NCI-H128 (cell line): ENCODE measurements around the gene PLVAP.

ENCODE experiments used
- DNase-seq: peaks from one replicate; lab custom pipeline; 2025; ENCODE audit not compliant: unreplicated experiment; lab: John Stamatoyannopoulos, UW

PLVAP gene

DNA sequence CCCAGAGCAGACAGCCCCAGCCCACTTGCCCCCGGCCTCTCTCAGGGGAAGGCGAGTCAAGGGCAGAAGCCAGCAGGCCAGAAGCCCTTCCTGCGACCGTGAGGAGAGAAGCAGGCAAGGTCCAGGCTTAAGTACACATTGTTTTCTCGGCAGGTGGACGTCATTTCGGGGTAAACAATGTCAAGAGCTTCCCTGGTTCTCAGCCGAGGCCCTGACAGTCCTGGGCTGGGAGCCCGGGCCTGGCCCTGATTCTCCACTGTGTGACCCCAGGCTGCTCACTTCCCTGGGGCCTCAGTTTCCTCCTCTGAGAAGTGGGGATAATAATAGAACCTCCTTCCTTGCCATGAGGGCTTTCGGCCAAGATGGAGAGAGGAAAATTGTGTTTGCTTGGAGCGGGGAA, 19.4 kb downstream of the PLVAP start:
- no peak for DNase-seq

DNA sequence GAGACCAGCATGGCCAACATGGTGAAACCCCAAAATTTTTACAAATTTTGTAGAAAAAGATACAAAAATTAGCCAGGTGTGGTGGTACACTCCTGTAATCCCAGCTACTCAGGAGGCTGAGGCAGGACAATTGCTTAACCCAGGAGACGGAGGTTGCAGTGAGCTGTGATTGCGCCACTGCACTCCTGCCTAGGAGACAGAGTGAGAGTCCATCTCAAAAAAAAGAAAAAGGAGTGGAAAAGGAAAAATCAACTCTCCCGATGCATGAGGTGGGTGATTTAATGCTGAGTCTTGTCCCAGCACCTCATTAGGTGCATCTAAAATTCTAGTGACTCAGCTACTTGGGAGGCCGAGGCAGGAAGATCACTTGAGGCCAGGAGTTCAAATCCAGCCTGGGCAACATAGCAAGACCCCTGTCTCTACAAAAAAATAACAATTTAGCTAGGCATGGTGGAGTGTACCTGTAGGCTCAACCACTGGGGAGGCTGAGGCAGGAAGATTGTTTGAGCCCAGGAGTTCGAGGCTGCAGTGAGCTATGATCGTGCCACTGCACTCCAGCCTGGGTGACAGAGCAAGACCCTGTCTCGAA, 20.0 kb downstream of the PLVAP start:
- no peak for DNase-seq

DNA sequence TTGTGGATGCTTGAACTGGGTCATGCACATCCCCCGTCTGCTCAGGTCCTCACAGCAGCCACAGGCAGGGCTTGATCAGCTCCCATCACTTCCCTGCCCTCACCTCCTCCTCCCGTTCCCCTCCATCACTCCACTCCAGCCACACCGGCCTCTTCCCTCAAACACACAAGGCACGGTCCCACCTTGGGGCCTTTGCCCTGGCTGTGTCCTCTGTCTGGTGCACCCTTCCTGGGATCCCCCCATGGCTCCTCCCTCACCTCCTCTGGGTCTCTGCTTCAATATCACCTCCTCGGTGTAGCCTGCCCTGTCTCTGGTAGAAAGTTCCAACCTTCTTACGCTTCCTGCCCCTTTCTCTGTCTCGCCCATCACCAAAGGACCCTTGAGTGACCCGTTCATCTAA, 23.8 kb downstream of the PLVAP start:
- DNase-seq = no peak

DNA sequence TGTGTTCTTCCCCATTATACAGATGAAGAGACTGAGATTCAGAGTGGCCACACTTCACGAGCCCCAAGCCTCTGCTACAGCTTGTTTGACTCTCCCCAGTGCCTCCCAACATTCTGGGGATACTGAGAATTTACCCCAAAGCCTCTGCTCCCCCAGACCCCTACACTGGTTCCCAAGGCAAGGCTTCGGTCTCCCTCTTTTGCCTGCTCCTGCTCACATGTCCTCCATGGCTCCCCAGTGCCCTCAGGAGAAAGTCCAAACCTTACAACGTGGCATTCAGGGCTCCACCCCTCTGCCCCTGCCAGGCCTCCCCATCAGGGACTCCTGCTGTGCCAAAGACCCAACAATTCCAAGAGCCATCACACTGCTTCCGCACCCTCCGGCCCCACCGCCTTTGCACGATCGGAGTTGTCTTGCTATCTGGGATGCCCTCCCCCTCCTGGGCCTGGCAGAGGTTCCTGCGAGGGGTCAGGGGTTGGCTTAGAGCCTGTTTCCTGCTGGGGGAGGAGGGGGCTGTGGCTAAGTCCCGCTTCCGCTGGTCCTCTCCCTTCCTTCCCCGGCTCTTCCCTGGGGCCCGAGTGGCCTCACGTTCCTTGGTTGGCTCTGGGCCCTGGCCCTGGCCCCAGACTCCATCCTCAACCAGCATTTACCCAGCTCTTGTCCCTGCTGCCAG, 24.4 kb downstream of the PLVAP start:
- DNase-seq = no peak

DNA sequence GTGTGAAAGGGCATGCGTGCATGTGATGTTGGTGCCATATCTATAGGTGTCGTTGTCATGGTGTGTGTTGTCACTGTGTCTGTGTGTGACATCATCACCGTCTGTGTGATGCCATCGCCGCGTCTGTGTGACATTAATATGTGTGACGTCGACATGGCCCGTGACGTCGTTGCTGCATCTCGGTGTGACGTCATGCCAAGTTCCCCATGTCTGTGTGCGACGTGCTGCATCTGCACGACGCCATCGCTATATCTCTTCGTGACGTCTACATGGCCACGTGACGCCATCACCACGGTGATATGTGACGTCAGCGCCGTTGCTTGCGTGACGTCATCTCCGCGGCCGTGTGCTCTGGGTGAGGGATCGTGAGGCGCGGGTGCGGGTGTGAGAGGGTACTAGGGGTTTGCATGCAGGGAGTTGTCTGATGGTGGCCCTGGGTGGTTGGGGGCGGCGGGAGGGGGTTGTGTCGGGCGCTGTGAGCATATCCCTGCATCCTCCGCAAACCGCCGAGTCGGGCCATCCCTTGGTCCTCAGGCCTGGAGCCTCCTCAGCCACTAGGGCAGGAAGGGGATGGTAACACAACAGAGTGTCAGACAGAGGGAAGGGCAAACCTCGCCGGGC, 25.2 kb downstream of the PLVAP start:
- no peak for DNase-seq

DNA sequence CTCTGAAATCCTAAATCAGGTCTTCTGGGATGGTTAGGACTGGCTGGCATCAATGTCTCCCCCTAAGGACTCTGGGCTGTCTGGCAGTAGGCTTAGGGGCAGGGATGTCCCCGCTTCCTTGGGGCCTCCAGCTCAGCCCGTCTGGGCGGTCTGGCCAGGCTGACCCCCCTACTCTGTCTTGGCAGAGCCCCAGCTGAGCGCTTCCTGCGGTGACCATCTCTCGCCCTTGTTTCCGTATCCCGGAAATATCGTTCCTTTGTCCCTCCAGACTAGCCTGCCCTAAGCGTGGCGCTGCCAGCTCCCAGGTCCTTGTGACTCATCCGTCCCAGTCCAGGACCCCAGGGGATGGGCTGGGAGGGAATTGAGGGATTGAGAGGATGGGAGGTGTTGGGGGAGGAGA, 28.4 kb downstream of the PLVAP start:
- no peak for DNase-seq

DNA sequence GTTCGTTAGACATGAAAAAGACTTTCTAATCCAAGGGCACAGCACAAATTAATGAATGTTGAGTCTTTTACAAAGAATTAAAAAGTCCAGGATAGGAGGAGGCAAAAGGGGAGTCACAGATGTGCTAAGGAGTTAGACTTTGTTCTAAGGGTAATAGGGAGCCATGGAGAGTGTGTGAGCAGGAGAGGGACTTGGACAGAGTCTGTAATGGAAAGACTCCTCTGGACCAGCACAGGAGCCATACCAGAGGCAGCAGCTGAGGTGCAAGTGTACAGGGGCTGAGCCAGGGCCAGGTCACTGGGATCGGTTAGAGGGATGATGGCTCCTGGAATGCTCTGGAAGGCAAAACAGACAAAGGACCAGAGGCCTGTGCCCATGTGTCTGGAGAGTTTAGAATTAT, 29.3 kb downstream of the PLVAP start:
- no peak for DNase-seq

DNA sequence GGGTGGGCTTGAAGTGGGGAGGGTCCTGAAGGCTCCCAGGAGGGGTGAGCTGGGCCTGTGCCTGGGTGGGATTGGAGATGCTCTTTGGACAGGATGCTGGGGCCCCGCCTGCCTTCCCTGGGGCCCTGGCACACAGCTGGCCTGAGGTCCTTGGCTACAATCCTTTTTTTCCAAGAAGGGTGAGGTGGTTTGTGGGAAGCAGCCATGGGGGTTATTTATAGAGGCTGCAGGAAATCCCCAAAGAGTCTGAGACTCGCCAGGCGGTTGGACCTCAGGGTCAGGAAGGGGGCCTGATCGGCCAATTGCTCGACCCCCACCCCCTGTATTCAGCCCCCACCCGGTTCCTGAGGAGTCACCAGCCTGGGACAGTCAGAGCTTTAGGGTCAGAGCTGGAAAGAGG, 29.8 kb downstream of the PLVAP start:
- no peak for DNase-seq

DNA sequence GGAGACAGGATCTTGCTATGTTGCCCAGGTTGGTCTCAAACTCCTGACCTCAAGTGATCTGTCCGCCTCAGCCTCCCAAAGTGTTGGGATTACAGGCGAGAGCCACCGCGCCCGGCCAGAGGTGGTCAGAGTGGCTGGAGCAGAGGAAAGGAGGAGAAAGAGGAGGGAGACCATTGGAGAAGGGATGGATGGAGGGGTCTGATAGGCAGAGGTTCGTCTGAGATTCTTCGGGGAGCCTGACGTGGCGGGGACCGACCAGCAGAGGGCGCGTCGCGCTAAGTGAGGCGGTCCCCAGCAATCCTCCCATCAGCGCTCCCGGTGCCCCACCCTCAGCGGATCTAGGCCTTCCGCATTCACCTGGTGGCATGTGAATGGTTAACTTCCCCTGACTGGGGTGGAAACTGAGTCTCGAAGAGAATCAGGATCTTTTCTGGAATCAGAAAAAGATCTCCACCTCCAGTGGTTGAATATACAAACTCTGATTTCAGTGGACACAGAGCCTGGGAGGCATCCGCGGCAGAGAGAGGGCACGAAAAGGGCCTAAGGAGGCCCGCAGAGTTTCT, 31.0 kb downstream of the PLVAP start:
- DNase-seq = no peak

DNA sequence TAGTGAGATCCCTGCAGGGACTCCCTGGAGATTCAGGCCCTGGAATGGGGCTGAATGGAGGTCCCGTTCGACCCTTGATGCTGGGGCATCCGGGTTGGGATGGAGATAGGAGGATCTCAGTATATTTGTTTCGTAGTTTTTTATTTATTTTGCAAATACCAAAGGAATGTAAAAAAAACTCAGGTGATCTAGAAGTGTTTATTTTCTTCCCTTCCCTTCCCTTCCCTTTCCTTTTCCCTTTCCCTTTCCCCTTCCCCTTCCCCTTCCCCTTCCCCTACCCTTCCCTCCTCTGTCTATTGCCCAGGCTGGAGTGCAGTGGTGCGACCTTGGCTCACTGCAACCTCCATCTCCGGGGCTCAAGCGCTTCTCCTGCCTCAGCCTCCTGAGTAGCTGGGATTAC, 35.3 kb downstream of the PLVAP start:
- no peak for DNase-seq

DNA sequence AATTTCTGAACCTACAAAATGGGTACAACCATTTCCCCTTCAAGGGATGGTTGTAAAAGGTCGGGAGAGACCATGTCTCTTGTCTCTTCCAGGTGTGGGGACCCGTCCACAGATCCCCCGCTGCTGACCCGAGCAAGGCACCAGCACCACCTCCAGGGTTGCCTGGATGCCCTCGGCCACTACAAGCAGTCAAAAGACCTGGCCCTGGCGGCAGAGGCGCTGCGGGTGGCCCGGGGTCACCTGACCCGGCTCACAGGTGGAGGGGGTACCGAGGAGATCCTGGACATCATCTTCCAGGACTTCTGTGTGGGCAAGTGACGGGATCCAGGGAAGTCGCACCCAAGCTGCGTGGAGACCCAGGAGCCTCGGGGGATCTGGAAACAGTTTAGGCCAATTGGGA, 35.8 kb downstream of the PLVAP start:
- DNase-seq = no peak

DNA sequence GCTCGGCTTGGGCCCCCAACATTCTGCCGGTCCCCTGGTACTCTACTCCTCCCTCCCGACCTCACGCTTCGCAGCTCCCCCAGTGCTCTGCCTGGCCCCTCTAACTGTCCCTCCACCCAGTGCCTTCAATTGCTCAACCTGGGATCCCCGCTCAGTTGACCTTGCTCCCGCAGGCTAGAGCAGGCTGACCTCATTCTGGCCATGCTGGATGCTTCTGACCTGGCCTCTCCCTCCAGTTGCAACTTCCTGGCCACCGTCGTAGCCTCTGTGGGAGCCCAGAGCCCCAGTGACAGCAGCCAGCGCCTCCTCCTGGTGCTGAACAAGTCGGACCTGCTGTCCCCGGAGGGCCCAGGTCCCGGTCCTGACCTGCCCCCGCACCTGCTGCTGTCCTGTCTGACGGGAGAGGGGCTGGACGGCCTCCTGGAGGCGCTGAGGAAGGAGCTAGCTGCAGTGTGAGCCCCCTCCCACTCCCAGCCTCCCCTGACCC, 36.2 kb downstream of the PLVAP start:
- DNase-seq = no peak

DNA sequence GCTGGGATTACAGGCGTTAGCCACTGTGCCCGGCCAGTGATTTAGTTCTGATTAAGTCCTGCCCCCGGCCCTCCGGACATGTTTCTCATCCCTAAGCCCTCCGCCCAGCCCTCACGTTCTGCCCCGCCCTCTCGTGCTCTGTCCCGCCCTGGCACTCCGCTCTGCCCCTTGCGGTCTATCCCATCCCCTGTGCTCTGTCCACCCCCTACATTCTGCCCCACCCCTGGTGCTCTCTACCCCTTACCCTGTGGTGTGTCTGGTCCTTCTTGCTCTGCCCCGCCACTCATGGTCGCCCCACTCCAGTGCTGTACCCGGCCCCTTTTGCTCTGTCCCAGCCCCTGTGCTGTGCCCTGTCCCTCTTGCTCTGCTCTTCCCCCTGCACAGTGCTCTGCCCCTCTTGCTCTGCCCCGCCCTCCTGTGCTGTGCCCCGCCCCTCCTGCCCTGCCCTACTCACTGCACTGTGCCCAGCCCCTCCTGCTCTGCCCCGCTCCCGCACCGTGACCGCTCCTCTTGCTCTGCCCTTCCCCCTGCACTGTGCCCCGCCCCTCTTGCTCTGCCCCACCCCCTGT, 36.8 kb downstream of the PLVAP start:
- DNase-seq = no peak

DNA sequence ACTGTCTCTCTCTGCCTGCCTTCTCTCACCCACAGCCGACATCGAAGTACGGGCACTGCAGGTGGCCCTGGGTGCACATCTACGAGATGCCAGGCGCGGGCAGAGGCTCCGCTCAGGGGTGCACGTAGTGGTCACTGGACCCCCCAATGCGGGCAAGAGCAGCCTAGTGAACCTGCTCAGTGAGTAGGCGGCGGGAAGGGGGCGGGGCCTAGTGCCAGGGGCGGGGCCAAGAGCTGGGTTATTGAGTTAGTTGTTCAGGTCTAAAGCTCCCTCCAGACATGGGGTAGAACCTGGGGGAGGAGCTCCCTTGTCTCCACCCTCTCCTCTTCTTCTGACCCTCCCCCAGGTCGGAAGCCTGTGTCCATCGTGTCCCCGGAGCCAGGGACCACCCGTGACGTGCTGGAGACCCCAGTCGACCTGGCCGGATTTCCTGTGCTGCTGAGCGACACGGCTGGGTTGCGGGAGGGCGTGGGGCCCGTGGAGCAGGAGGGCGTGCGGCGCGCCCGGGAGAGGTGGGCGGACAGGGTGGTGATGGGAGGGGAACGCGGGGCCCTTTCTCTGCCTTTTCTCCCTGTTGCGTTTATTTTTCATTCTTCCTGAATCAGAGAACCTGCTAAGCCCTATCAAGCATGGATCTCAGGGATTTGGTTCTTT, 37.9 kb downstream of the PLVAP start:
- no peak for DNase-seq

DNA sequence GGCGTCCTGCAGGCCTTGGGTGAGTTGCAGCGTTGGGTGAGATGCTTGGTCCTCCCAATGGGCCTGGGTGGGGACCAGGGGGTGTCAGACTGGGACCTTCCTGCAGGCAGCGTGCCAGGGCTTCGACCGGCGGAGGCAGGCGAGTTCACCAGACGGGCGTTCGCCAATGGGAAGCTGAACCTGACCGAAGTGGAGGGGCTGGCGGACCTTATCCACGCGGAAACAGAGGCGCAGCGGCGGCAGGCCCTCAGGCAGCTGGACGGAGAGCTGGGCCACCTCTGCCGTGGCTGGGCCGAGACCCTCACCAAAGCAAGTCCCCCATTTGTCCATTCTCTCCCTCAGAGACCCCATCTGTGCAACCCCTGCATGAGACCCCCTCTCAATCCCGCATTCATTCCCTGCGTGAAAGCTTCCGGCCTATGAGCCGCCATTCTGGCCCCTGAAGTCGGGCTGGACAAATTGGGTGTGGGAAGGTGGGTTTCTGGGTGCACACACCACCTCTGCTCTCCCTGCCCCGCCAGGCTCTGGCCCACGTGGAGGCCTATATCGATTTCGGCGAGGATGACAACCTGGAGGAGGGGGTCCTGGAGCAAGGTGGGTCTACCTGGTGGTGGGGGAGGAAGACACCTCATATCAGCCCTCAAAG, 38.6 kb downstream of the PLVAP start:
- no peak for DNase-seq

DNA sequence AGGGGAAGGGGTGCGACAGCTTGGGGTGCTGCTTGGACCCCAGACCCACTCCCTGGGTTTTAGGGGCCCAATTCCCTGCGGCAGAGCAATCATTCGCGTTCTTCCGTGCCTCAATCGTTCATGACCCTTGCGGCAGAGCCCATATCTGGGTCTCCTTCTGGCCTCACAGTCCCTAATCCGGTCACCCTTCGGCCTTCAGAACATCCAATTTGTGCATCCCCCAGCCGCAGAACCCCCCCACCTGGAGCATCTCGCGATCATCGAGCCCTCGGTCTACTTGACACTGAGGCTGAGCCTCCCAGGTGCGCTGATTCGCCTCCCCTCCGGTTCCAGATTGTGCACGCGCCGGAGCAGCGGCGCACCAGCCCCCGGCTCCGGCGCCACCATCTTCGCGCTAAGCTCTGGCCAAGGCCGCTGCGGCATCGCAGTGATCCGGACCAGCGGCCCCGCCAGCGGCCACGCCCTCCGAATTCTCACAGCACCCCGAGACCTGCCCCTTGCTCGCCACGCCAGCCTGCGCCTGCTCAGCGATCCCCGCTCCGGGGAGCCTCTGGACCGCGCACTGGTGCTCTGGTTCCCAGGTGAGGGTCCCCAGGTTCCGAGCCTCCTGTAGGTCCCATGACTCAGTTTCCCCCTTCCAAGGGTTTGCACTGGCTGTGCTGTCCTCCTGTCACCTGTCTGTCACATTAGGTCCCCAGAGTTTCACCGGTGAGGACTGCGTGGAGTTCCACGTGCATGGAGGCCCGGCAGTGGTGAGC, 39.3 kb downstream of the PLVAP start:
- no peak for DNase-seq

DNA sequence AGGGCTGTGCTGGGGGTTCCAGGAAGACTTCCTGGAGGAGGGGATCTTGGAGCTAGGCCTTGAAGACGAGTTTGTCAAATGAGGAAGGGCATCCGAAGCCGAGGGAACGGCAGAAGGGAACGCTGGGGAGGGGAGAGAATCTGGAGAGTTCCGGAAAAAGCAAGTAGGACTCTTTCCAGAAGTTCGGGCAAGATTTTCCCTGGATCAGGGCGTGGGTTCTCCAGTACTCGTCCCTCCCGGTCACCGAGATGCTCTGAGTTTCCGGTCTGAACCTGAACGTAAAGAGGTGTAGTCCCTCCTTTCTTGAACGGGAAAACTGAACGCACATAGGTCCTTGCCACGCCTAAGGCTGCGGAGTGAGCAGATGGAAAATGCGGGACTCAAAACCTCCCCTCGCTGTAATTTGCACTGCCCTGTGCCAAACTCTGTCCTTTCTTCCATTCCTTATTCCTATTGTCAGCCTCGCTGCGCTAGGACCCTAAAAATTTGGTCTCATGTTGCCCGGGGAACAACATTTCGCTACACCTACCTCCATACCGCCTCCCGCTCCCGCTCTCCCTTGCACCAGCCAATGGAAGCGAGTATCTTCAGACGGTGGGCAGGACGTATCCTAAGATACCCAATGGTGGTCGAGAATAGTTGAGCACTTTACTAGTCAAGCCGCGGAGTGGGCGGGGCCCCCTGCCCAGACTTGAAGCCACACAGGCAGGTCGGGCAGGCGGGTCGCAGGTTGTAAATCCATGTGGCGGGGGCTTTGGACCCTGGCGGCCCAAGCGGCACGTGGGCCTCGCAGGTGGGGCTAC, 40.1 kb downstream of the PLVAP start, which contains the start of gene GTPBP3:
GTPBP3 (plus strand) TSS at position 682 of the 803 bp plus-strand sequence; CDS start at position 741, 59 bp downstream.
- peak; percentile 98 for DNase-seq

DNA sequence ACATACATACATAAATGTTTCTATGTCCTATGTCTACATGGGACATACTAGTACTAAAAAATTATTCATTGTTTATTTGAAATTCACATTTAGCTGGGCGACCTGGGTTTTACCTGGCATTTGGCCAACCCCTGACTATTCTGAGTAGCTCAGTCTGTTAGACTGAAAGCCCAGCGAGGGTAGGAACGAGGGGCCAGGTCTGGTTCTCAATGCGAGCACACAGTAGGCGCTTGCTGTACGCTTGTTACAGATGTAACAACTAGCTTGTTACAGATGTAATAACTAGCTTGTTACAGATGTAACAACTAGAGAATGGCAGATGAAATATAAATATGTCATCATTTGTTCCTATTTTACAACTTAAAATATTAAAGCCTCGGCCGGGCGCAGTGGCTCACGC, 41.6 kb downstream of the PLVAP start:
- no peak for DNase-seq
